HCT116 (cell line): ENCODE measurements around the gene NDUFAF4. TPM values are rescaled to one million over a fixed set of nuclear protein-coding genes. Genes with fewer than 3 reads are reported as not detected.

ENCODE experiments used
- ATAC-seq: fragments of 200-7000 bp; cut with Tn5 transposase; 2 replicates; pipeline ENCODE4 v1.9.1; 2020; ENCODE audit warnings: mild to moderate bottlenecking, moderate library complexity
- BruUV-seq: library from RNA; stranded (reverse); fragments of 400-500 nt; replicated peaks from 2 replicates; lab custom pipeline; 2021; lab: Mats Ljungman, UMichigan
- CTCF ChIA-PET: fragments of 300-600 bp; sonication (Branson Sonifier 250); formaldehyde crosslinking; loops from one replicate; lab custom pipeline; 2021; ENCODE audit warnings: antibody characterized with exemption; lab: Charles Lee
- POLR2A ChIA-PET: fragments of 300-600, 350-600 bp; sonication (Branson Sonifier 250); formaldehyde crosslinking; loops from one replicate; lab custom pipeline; 2021; ENCODE audit warnings: antibody characterized with exemption; lab: Charles Lee
- RAD21 ChIA-PET, 2 experiments: fragments of 300-600 bp; sonication (Branson Sonifier 250); formaldehyde crosslinking; loops; one replicate each; lab custom pipeline; 2023; ENCODE audit warnings: low total read pairs in 2 of 2; ENCODE audit not compliant: uncharacterized antibody in 2 of 2, unreplicated experiment in 2 of 2, low non-redundant PET in 1 of 2; lab: Charles Lee
- DNase-seq: peaks from one replicate; pipeline ENCODE4 v3.0.0-alpha.2; 2010; ENCODE audit warnings: low read depth, low spot score
- H2AFZ ChIP-seq: fragments of 200-600 bp; shearing (Covaris generic), sonication (generic); 2 replicates; pipeline ENCODE4 v1.6.1; 2017; ENCODE audit warnings: low read depth, mixed run types, mixed read lengths, antibody characterized with exemption, low read length; ENCODE audit not compliant: poor library complexity, severe bottlenecking
- H3K27ac ChIP-seq: 2 replicates; pipeline ENCODE4 v1.5.1; 2012; ENCODE audit warnings: low read depth, low read length
- H3K27me3 ChIP-seq: fragments of 200-600 bp; sonication (generic); 2 replicates; pipeline ENCODE4 v1.6.1; 2016; ENCODE audit warnings: mixed run types, low read length, mixed read lengths; ENCODE audit not compliant: insufficient read depth
- H3K36me3 ChIP-seq, 2 experiments: fragments of 200-500 bp in 1 of 2; fragments of 200-600 bp in 1 of 2; sonication (Bioruptor generic) in 1 of 2; sonication (generic) in 1 of 2; 2 replicates each; pipeline versions ENCODE4 v1.5.1 to v1.6.1; 2014 to 2016; ENCODE audit warnings: low read length in 2 of 2, inconsistent platforms in 1 of 2, mixed read lengths in 1 of 2, mixed run types in 1 of 2; ENCODE audit not compliant: insufficient read depth in 2 of 2, control insufficient read depth in 1 of 2
- H3K4me1 ChIP-seq, 2 experiments: fragments of 200-600 bp in 1 of 2; sonication (generic) in 1 of 2; 2 replicates each; pipeline versions ENCODE4 v1.5.1 to v1.6.1; 2012 to 2017; ENCODE audit warnings: low read length in 2 of 2, inconsistent platforms in 1 of 2, mild to moderate bottlenecking in 1 of 2, mixed read lengths in 1 of 2, mixed run types in 1 of 2, moderate library complexity in 1 of 2; ENCODE audit not compliant: insufficient read depth in 2 of 2, control insufficient read depth in 1 of 2
- H3K4me2 ChIP-seq: fragments of 200-600 bp; sonication (generic); 2 replicates; pipeline ENCODE4 v1.6.1; 2017; ENCODE audit warnings: mixed run types, low read length, mixed read lengths
- H3K4me3 ChIP-seq, 2 experiments: fragments of 200-600 bp in 1 of 2; sonication (generic) in 1 of 2; replicated peaks in 1 of 2; 2 replicates each; pipeline ENCODE4 v1.5.1; 2011 to 2016; ENCODE audit warnings: low read length in 2 of 2, control low read depth in 1 of 2, low read depth in 1 of 2, mild to moderate bottlenecking in 1 of 2, mixed read lengths in 1 of 2, mixed run types in 1 of 2
- H3K79me2 ChIP-seq: fragments of 200-600 bp; sonication (generic); 2 replicates; pipeline ENCODE4 v1.6.1; 2017; ENCODE audit warnings: mild to moderate bottlenecking, mixed run types, low read length, moderate library complexity, mixed read lengths; ENCODE audit not compliant: insufficient read depth
- H3K9ac ChIP-seq: fragments of 200-600 bp; sonication (generic); 2 replicates; pipeline ENCODE4 v1.6.1; 2016; ENCODE audit warnings: low read length, mixed read lengths
- H3K9me2 ChIP-seq: fragments of 200-600 bp; sonication (generic), shearing (Covaris generic); 2 replicates; pipeline ENCODE4 v1.6.1; 2017; ENCODE audit warnings: mixed run types, mild to moderate bottlenecking, moderate library complexity; ENCODE audit not compliant: insufficient read depth
- H3K9me3 ChIP-seq, 2 experiments: fragments of 200-500 bp in 1 of 2; fragments of 200-600 bp in 1 of 2; sonication (Bioruptor generic) in 1 of 2; sonication (generic) in 1 of 2; 2 replicates each; pipeline ENCODE4 v1.6.1; 2014 to 2017; ENCODE audit warnings: low read length in 2 of 2, mixed read lengths in 2 of 2, inconsistent platforms in 1 of 2, low read depth in 1 of 2, mild to moderate bottlenecking in 1 of 2, mixed run types in 1 of 2, moderate library complexity in 1 of 2; ENCODE audit not compliant: control insufficient read depth in 1 of 2, insufficient read depth in 1 of 2
- H4K20me1 ChIP-seq: fragments of 200-600 bp; sonication (generic), shearing (Covaris generic); 2 replicates; pipeline ENCODE4 v1.6.1; 2017; ENCODE audit warnings: mixed run types, mild to moderate bottlenecking, moderate library complexity; ENCODE audit not compliant: insufficient read depth
- CEBPB ChIP-seq: IDR thresholded peaks from 2 replicates; pipeline ENCODE4 v1.6.1; 2012; ENCODE audit warnings: low read depth
- ELF1 ChIP-seq: IDR thresholded peaks from 2 replicates; pipeline ENCODE4 v1.6.1; 2012; ENCODE audit warnings: low read depth, borderline replicate concordance
- EZH2 ChIP-seq: fragments of 200-600 bp; sonication (generic); IDR thresholded peaks from 2 replicates; pipeline ENCODE4 v1.6.1; 2017; ENCODE audit warnings: antibody characterized with exemption, mixed run types
- FOSL1 ChIP-seq: IDR thresholded peaks from 2 replicates; pipeline ENCODE4 v1.6.1; 2012; ENCODE audit warnings: low read depth
- JUND ChIP-seq: IDR thresholded peaks from 2 replicates; pipeline ENCODE4 v1.6.1; 2012
- POLR2AphosphoS5 ChIP-seq: IDR thresholded peaks from 2 replicates; pipeline ENCODE4 v1.6.1; 2011; ENCODE audit warnings: mild to moderate bottlenecking, low read depth, low read length, moderate library complexity
- RAD21 ChIP-seq: IDR thresholded peaks from 2 replicates; pipeline ENCODE4 v1.6.1; 2012; ENCODE audit warnings: low read depth, mild to moderate bottlenecking
- REST ChIP-seq: IDR thresholded peaks from 2 replicates; pipeline ENCODE4 v1.6.1; 2012; ENCODE audit warnings: low read depth
- SIN3A ChIP-seq: IDR thresholded peaks from 2 replicates; pipeline ENCODE4 v1.6.1; 2012; ENCODE audit warnings: low read depth
- SP1 ChIP-seq: IDR thresholded peaks from 2 replicates; pipeline ENCODE4 v1.6.1; 2012; ENCODE audit warnings: low read depth
- SRF ChIP-seq: IDR thresholded peaks from 2 replicates; pipeline ENCODE4 v1.6.1; 2012; ENCODE audit warnings: low read depth
- YY1 ChIP-seq: IDR thresholded peaks from 2 replicates; pipeline ENCODE4 v1.6.1; 2011; ENCODE audit warnings: low read length, low read depth, moderate library complexity, mild to moderate bottlenecking; ENCODE audit not compliant: insufficient replicate concordance; ENCODE audit errors: extremely low read depth
- intact Hi-C: fragments of 100-400 bp; cut with micrococcal nuclease; formaldehyde crosslinking; loops from 2 replicates; pipeline ENCODE4 v1.10.0; 2022
- total RNA-seq: library from RNA; stranded (reverse); gene quantifications from one replicate; pipeline ENCODE4 v1.2.1, GENCODE V29; 2021; ENCODE audit not compliant: unreplicated experiment

Gene NDUFAF4
- total RNA-seq, 1 experiment from 2014 or later, result 62.4 TPM

- Histone ChIP-seq H3K9me3 (no peaks in the 10 kb centered on the region), H3K4me3 (no peak overlapping the region), H3K27ac (no peak overlapping the region), H2AFZ (no peak overlapping the region), H3K27me3 (no peaks in the 10 kb centered on the region), H3K9me2 (no peaks in the 10 kb centered on the region), H3K4me1 (no peaks in the 10 kb centered on the region), H3K79me2 (no peaks in the 10 kb centered on the region), H3K36me3 (no peaks in the 10 kb centered on the region), H3K4me2 (no peak overlapping the region), H3K9ac (no peak overlapping the region), H4K20me1 (no peaks in the 10 kb centered on the region)
- ChIA-PET RAD21 (no interaction called here), POLR2A (no interaction called here), CTCF (no interaction called here)
- DNase-seq (no peak), ATAC-seq (no peak)
- BruUV-seq, result no TSS peak
- intact Hi-C loops, result no loop called here
- TF ChIP-seq EZH2, result no peak
- no peak for TF ChIP-seq FOSL1
- TF ChIP-seq ELF1, result no peak
- TF ChIP-seq JUND, result no peak
- no peak for TF ChIP-seq REST
- TF ChIP-seq YY1, result no peak
- TF ChIP-seq SIN3A, result no peak
- no peak for TF ChIP-seq RAD21
- TF ChIP-seq POLR2AphosphoS5, result no peak
- TF ChIP-seq SP1, result no peak
- TF ChIP-seq SRF, result no peak
- no peak for TF ChIP-seq CEBPB
Observed at GRCh38 chr6:96931198-96931597, 33.5 kb upstream of the NDUFAF4 start.
